B cell (primary cell): Measurements from ENCODE around the gene ZNF777.

Experiments
- CTCF ChIP-seq: fragments of 200-600 bp; IDR thresholded peaks from one replicate; pipeline ENCODE4 v1.8.0; 2022; ENCODE audit warnings: antibody characterized with exemption, mild to moderate bottlenecking
- EZH2 ChIP-seq: IDR thresholded peaks from 2 replicates; pipeline ENCODE4 v1.6.1; 2012; ENCODE audit warnings: borderline replicate concordance, low read depth, mild to moderate bottlenecking, moderate library complexity, low read length; ENCODE audit not compliant: insufficient read depth, poor library complexity, severe bottlenecking

- no peak for TF ChIP-seq CTCF
- TF ChIP-seq EZH2, result no peak
These were observed 6.5 kb upstream of the ZNF777 start for GRCh38 chr7:149467321-149467859.
